Melanocyte of skin (primary cell): ENCODE results near the gene FAM98B. TPM values are rescaled to one million over a fixed set of nuclear protein-coding genes. Genes with fewer than 3 reads are reported as not detected.

Experiments
- total RNA-seq, 2 donors: library from RNA; depleted of rRNA; stranded (reverse); fragments of >200 nt; gene quantifications; 2 replicates each; pipeline ENCODE4 v1.2.3, GENCODE V29; 2012

The FAM98B gene
- total RNA-seq = 1 to 10 TPM; 6.0 to 7.9 TPM

GRCh38 chr15:38453971-38454695 lies at the start of gene FAM98B:
TSS of gene FAM98B (plus strand) at chr15:38454127. CDS start at chr15:38454162, 35 bp downstream.

Other genes starting within 250 kb of the FAM98B start
- gene SPRED1, start 201.3 kb upstream of the FAM98B start, total RNA-seq = 10 to 100 TPM; 45.8 to 51.6 TPM
- under 1 TPM in 1 of 2 donors, not detected in 1; 0.69 TPM for gene RASGRP1, start 110.7 kb downstream of the FAM98B start, total RNA-seq